ENCODE data around the gene ABHD10.

DNA sequence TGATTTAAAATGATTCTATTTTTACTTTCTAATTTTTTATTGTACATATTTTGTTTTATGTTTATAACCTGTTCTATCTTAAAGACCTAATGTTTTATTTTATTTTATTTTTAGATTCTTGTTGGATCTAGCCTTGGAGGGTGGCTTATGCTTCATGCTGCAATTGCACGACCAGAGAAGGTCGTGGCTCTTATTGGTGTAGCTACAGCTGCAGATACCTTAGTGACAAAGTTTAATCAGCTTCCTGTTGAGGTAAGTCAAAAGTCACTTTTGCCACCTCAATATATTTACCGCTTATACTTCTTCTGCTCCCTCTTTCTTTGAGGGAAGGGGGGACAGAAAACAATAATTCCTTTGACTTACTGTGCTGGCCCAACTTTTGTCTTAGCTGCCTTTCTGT is 8.0 kb downstream of the ABHD10 start:
- TF ChIP-seq, protein P1, sequence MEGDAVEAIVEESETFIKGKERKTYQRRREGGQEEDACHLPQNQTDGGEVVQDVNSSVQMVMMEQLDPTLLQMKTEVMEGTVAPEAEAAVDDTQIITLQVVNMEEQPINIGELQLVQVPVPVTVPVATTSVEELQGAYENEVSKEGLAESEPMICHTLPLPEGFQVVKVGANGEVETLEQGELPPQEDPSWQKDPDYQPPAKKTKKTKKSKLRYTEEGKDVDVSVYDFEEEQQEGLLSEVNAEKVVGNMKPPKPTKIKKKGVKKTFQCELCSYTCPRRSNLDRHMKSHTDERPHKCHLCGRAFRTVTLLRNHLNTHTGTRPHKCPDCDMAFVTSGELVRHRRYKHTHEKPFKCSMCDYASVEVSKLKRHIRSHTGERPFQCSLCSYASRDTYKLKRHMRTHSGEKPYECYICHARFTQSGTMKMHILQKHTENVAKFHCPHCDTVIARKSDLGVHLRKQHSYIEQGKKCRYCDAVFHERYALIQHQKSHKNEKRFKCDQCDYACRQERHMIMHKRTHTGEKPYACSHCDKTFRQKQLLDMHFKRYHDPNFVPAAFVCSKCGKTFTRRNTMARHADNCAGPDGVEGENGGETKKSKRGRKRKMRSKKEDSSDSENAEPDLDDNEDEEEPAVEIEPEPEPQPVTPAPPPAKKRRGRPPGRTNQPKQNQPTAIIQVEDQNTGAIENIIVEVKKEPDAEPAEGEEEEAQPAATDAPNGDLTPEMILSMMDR (IDR thresholded peaks at IDR 0.05 in 8 of 11, conservative IDR thresholded peaks at IDR 0.05 in 3 of 11): no peak
- no peak for TF ChIP-seq POLR2A (IDR thresholded peaks at IDR 0.05)
